HEK293T (cell line): ENCODE data around the gene CD19.
"Not testable (repeated sequence)": the region's sequence is repeated elsewhere in the genome, so short reads cannot be mapped to it uniquely, and the experiment has no call there.

ENCODE experiments used
- CTCF ChIA-PET: fragments of 350-600 bp; formaldehyde crosslinking; extraction: SDS; loops from one replicate; lab custom pipeline; 2021; ENCODE audit warnings: antibody characterized with exemption, inconsistent platforms; lab: Yijun Ruan, JAX
- POLR2A ChIA-PET: fragments of 350-600 bp; formaldehyde crosslinking; extraction: SDS; loops from one replicate; lab custom pipeline; 2020; ENCODE audit warnings: antibody characterized with exemption, inconsistent platforms; lab: Yijun Ruan, JAX
- DNase-seq: peaks from one replicate; pipeline ENCODE4 v3.0.0; 2012; ENCODE audit warnings: mixed read lengths; ENCODE audit errors: extremely low spot score
- ARNT ChIP-seq: fragments of 450-650 bp; IDR thresholded peaks from 2 replicates; pipeline ENCODE4 v1.6.1; 2017; ENCODE audit warnings: mild to moderate bottlenecking
- BHLHE40 ChIP-seq: fragments of 450-650 bp; IDR thresholded peaks from 2 replicates; pipeline ENCODE4 v1.6.1; 2016; ENCODE audit warnings: mild to moderate bottlenecking, moderate library complexity, borderline replicate concordance
- CTBP1 ChIP-seq: fragments of 450-650 bp; IDR thresholded peaks from 2 replicates; pipeline ENCODE4 v1.6.1; 2016; ENCODE audit warnings: borderline replicate concordance
- ELF4 ChIP-seq: fragments of 450-650 bp; IDR thresholded peaks from 2 replicates; pipeline ENCODE4 v1.6.1; 2017; ENCODE audit warnings: antibody characterized with exemption
- FOXA1 ChIP-seq: fragments of 450-650 bp; IDR thresholded peaks from 2 replicates; pipeline ENCODE4 v1.6.1; 2016; ENCODE audit warnings: mild to moderate bottlenecking
- FOXK2 ChIP-seq: fragments of 450-650 bp; IDR thresholded peaks from 2 replicates; pipeline ENCODE4 v1.6.1; 2016; ENCODE audit warnings: mild to moderate bottlenecking
- FOXM1 ChIP-seq: fragments of 450-650 bp; IDR thresholded peaks from 2 replicates; pipeline ENCODE4 v1.6.1; 2017; ENCODE audit warnings: mild to moderate bottlenecking, borderline replicate concordance
- HDGF ChIP-seq: fragments of 450-650 bp; IDR thresholded peaks from 2 replicates; pipeline ENCODE4 v1.6.1; 2017; ENCODE audit warnings: antibody characterized with exemption, borderline replicate concordance
- L3MBTL2 ChIP-seq: fragments of 450-650 bp; conservative IDR thresholded peaks from 2 replicates; pipeline ENCODE4 v1.6.1; 2016; ENCODE audit warnings: mild to moderate bottlenecking
- LEF1 ChIP-seq: fragments of 450-650 bp; IDR thresholded peaks from 2 replicates; pipeline ENCODE4 v1.6.1; 2017; ENCODE audit warnings: mild to moderate bottlenecking, borderline replicate concordance
- NFRKB ChIP-seq: fragments of 450-650 bp; IDR thresholded peaks from 2 replicates; pipeline ENCODE4 v1.6.1; 2016; ENCODE audit warnings: mild to moderate bottlenecking, moderate library complexity
- PKNOX1 ChIP-seq: fragments of 450-650 bp; IDR thresholded peaks from 2 replicates; pipeline ENCODE4 v1.6.1; 2016
- SP1 ChIP-seq: fragments of 450-650 bp; IDR thresholded peaks from 2 replicates; pipeline ENCODE4 v1.6.1; 2017
- SUZ12 ChIP-seq: fragments of 450-650 bp; IDR thresholded peaks from 2 replicates; pipeline ENCODE4 v1.6.1; 2016; ENCODE audit warnings: mild to moderate bottlenecking
- TARDBP ChIP-seq: fragments of 450-650 bp; IDR thresholded peaks from 2 replicates; pipeline ENCODE4 v1.6.1; 2016
- ZNF384 ChIP-seq: fragments of 450-650 bp; IDR thresholded peaks from 2 replicates; pipeline ENCODE4 v1.6.1; 2016

Gene CD19

GRCh38 chr16:28974007-28974436 lies 42.3 kb downstream of the CD19 start:
- ChIA-PET POLR2A (interaction anchor here (0.6 to 1.9 kb wide), 8 partner anchors 9 to 129 kb away, joined by 3 to 19 read pairs (median 4); partner anchors contain the start of genes NFATC2IP and TUFM), CTCF (interaction anchor here (0.7 to 0.8 kb wide), 2 partner anchors 21 to 29 kb away, joined by 3 to 8 read pairs; no protein-coding TSS in a partner anchor)
- DNase-seq = peak; percentile 75
- TF ChIP-seq SP1 (no peak), L3MBTL2 (no peak), ELF4 (no peak), ARNT (no peak), CTBP1 (0 out of 2 replicates have a peak, but pooled peaks have one; percentile 39), SUZ12 (no peak)

- TF ChIP-seq FOXM1 (no peak), L3MBTL2 (peak; percentile 88), PKNOX1 (peak; percentile 73), ZNF384 (no peak), ELF4 (peak; percentile 68), SP1 (no peak), FOXK2 (no peak), SUZ12 (no peak)
- CTCF ChIA-PET = interaction anchor here (0.7 to 0.8 kb wide), 2 partner anchors 21 to 29 kb away, joined by 3 to 8 read pairs; no protein-coding TSS in a partner anchor
- POLR2A ChIA-PET = interaction anchor here (1.0 to 1.9 kb wide), 5 partner anchors 8 to 129 kb away, joined by 3 to 19 read pairs (median 4); partner anchors contain the start of gene NFATC2IP
- DNase-seq = peak; percentile 98
These were observed 42.8 kb downstream of the CD19 start, which contains the start of gene SPNS1 for GRCh38 chr16:28974437-28975157. Gene SPNS1, plus strand, starts transcription at chr16:28974778. Its CDS starts 374 bp downstream, at chr16:28975152.

GRCh38 chr16:28975158-28975599 lies 43.4 kb downstream of the CD19 start:
- TF ChIP-seq PKNOX1 (no peak), TARDBP (no peak), FOXA1 (no peak), FOXK2 (no peak)
- ChIA-PET POLR2A (no interaction called here), CTCF (no interaction called here)
- DNase-seq = no peak

GRCh38 chr16:28977703-28978662 lies 46.2 kb downstream of the CD19 start:
- peak; percentile 28 for DNase-seq
- POLR2A ChIA-PET = interaction anchor here (1.0 kb wide), 1 partner anchor 27 kb away, joined by 3 read pairs; the partner anchor contains the start of gene NFATC2IP
- CTCF ChIA-PET = interaction anchor here (1.5 kb wide), 1 partner anchor 9 kb away, joined by 3 read pairs; no protein-coding TSS in a partner anchor
- TF ChIP-seq ARNT (no peak), NFRKB (no peak), BHLHE40 (no peak), ELF4 (no peak), FOXA1 (no peak), LEF1 (no peak), HDGF (no peak), L3MBTL2 (no peak), ZNF384 (no peak), FOXM1 (no peak), PKNOX1 (no peak), CTBP1 (no peak), SUZ12 (no peak), SP1 (no peak), TARDBP (no peak), FOXK2 (no peak)

- CTCF ChIA-PET, POLR2A ChIA-PET, DNase-seq: not testable (repeated sequence)
These were observed 48.6 kb downstream of the CD19 start for GRCh38 chr16:28980330-28980729.

- TF ChIP-seq L3MBTL2 (no peak), PKNOX1 (no peak), FOXM1 (no peak), NFRKB (no peak), SUZ12 (no peak), FOXK2 (no peak), TARDBP (no peak), FOXA1 (no peak), ZNF384 (no peak), ARNT (no peak), BHLHE40 (no peak), SP1 (no peak), CTBP1 (no peak), ELF4 (no peak), LEF1 (no peak)
- ChIA-PET POLR2A (no interaction called here), CTCF (no interaction called here)
- DNase-seq = no peak
These were observed 49.2 kb downstream of the CD19 start for GRCh38 chr16:28980929-28981328.
